ENCODE data around the gene ALG12. TPM values are rescaled to one million over a fixed set of nuclear protein-coding genes. Genes with fewer than 3 reads are reported as not detected.
A peak's percentile ranks its signal among the peaks of the same experiment; 100 is the strongest.

Gene ALG12
- total and polyA plus RNA-seq, 2 of the 13 experiments (the other 11 are each of a cell fraction or from before 2014, with no cell fraction given), result 7.8 to 15.8 TPM

GRCh38 chr22:49966774-49967705 is 48.8 kb upstream of the ALG12 start (continued):
- TF ChIP-seq THYN1 (CRISPR knock-in tag; IDR thresholded peaks at IDR 0.05; ENCODE audit: borderline replicate concordance, low read depth) (no peak), ARID2 (CRISPR knock-in tag; IDR thresholded peaks at IDR 0.05; ENCODE audit: borderline replicate concordance) (no peak), REXO4 (CRISPR knock-in tag; IDR thresholded peaks at IDR 0.05; ENCODE audit: borderline replicate concordance) (no peak), SNAI1 (CRISPR knock-in tag; IDR thresholded peaks at IDR 0.05; ENCODE audit: borderline replicate concordance) (0 out of 2 replicates have a peak, but pooled peaks have one; percentile 78), HES4 (CRISPR knock-in tag; IDR thresholded peaks at IDR 0.05; ENCODE audit: borderline replicate concordance) (no peak), ZNF354B (CRISPR knock-in tag; IDR thresholded peaks at IDR 0.05) (no peak), ZNF569 (CRISPR knock-in tag; IDR thresholded peaks at IDR 0.05; ENCODE audit: borderline replicate concordance) (no peak), HOXA5 (CRISPR knock-in tag; IDR thresholded peaks at IDR 0.05) (0 out of 2 replicates have a peak, but pooled peaks have one; percentile 30), CBX5 (CRISPR knock-in tag; IDR thresholded peaks at IDR 0.05; ENCODE audit: borderline replicate concordance) (no peak), ZNF20 (CRISPR knock-in tag; IDR thresholded peaks at IDR 0.05) (no peak), MYC (CRISPR knock-in tag; IDR thresholded peaks at IDR 0.05; ENCODE audit: borderline replicate concordance) (peak; percentile 60; the same call in 1 of the 2 replicates), FOXO1 (CRISPR knock-in tag; IDR thresholded peaks at IDR 0.05) (no peak), ZNF775 (CRISPR knock-in tag; IDR thresholded peaks at IDR 0.05; ENCODE audit: borderline replicate concordance) (no peak), TCF12 (IDR thresholded peaks at IDR 0.05) (no peak), TCF12 (CRISPR knock-in tag; IDR thresholded peaks at IDR 0.05) (no peak), ZNF777 (CRISPR knock-in tag; IDR thresholded peaks at IDR 0.05) (peak; percentile 34; the same call in 1 of the 2 replicates), SNRNP70 (IDR thresholded peaks at IDR 0.05; ENCODE audit: low read depth, low read length) (no peak), ZNF747 (CRISPR knock-in tag; IDR thresholded peaks at IDR 0.05; ENCODE audit: borderline replicate concordance) (no peak)
- TF ChIP-seq, protein P1, sequence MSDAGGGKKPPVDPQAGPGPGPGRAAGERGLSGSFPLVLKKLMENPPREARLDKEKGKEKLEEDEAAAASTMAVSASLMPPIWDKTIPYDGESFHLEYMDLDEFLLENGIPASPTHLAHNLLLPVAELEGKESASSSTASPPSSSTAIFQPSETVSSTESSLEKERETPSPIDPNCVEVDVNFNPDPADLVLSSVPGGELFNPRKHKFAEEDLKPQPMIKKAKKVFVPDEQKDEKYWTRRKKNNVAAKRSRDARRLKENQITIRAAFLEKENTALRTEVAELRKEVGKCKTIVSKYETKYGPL (CRISPR knock-in tag; IDR thresholded peaks at IDR 0.05), result no peak
